IPS DF 4.7 (cell line): ENCODE results near the gene CYP11A1.

ENCODE experiments used
- DNase-seq: peaks from one replicate; pipeline ENCODE4 v3.0.0-alpha.2; 2013; ENCODE audit warnings: low spot score; ENCODE audit errors: extremely low read depth

Gene CYP11A1

GRCh38 chr15:74350295-74351275 lies 16.9 kb downstream of the CYP11A1 start:
- no peak for DNase-seq

GRCh38 chr15:74349241-74349778 lies 18.1 kb downstream of the CYP11A1 start:
- no peak for DNase-seq

DNA sequence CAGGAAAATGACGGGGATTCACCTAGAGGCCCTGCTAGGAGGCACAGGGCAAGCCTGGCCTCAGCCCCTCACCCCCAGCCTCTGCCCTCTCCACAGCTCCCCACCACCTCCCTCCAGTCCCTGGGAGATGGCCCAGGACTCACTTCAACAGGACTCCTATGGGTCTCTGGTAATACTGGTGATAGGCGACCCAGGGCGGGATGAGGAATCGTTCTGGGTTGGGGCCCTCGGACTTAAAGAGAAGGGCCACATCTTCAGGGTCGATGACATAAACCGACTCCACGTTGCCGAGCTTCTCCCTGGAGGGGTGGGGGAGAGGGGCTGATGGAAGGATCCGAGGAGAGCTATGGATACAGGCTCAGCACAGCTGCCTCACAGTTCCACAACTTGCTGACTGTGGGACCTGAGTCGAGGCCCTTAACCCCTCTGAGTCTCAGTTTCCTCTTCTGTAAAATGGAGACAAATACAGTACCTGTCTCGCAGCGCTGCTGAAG lies 19.6 kb downstream of the CYP11A1 start:
- DNase-seq = no peak

GRCh38 chr15:74345051-74345450 lies 22.4 kb downstream of the CYP11A1 start:
- DNase-seq = no peak

GRCh38 chr15:74343797-74344127 lies 23.7 kb downstream of the CYP11A1 start:
- no peak for DNase-seq

DNA sequence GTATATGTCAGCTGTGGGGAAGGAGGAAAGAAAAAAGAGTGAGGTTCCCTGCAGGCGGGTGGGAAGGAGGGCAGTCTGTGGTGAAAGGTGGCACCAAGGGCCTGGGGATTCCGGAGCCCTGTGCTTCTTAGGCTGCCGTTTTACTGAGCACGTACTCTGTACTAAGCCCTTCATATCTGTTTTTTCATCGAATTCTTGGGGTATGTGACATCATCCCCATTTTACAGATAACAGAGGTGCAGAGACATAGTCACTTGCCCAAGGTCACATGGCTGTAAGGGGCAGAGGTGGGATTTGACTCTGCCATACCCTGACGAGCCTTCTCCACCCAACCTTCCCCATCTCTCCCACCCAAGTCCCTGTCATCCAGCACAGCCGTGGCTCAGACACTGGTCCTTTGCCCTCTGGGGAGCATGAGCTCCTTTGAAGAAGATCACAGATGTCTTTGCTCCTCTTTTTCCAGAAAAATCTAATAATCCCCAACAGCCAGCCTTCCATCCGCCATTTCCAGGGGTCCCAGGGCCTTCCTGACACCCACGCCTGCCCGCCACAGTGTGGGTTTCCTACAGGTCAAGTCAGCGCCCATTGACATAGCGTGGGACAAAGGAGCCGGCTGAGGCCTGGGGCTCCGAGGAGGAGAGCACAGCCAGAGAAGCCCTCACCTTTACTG lies 24.2 kb downstream of the CYP11A1 start:
- DNase-seq = no peak

GRCh38 chr15:74340150-74340549 lies 27.3 kb downstream of the CYP11A1 start:
- no peak for DNase-seq

DNA sequence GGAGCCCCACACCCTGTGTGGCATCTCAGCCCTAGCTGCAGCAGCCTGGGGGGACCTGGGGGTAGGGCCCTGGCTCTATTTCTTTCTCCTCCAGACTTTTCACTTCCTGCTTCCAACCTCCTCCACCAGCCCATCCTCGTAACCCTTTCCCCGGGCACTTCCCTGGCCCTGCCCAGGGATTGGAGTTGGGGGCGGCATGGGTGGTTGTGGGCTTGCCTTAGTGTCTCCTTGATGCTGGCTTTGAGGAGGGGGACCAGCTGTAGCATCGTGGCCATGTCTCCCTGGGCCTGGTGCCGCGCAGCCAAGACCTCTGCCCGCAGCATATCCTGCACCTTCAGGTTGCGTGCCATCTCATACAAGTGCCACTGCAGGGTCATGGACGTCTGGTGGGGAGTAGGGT lies 28.1 kb downstream of the CYP11A1 start:
- no peak for DNase-seq

GRCh38 chr15:74338676-74339075 lies 28.8 kb downstream of the CYP11A1 start:
- no peak for DNase-seq

DNA sequence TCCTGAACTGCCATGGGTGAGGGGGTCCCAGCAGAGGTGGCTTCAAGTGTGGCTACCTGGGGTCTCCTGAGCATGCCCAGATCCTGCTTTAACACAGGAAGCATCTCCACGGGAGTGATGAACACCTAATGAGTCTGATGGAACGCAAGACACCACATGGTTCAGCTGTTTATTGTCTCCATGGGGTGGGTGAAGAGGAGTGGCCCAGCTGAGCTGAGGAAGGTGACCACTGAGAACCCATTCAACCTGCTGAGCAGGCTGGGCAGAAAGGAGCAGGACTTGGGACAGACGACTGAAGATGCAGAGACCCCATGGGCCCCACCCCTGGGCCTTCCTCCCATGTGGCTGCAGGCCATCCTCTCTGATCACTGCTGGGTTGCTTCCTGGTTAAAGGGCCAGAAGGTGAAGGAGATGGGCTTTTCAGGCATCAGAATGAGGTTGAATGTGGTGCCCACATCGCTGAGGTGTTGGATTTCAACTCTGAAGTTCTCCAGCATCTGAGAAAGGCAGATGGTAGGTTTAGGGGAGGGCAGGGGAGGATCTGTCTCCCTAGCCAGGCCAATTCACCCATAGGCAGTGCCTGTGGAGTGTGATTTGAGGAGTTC lies 29.7 kb downstream of the CYP11A1 start:
- DNase-seq = no peak

DNA sequence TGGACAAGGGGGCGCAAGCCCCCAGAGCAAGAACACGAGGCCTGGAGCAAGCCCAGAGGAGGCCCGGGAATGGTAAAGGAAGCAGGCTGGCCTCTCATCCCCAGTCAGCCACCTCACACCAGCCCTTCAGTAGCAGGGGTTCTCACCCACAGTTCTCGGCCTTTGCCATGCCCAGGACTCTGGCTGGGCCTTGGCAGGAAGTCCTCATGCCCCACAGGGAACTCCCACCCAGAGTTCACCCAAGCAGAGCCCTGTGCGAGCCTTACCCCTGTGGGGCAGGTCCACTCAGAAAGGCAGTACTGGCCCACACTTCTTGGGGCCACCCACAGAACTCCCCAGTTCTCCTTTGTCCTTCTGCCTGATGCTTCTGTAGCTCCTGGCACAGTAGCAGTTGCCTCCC lies 30.3 kb downstream of the CYP11A1 start:
- DNase-seq = no peak

DNA sequence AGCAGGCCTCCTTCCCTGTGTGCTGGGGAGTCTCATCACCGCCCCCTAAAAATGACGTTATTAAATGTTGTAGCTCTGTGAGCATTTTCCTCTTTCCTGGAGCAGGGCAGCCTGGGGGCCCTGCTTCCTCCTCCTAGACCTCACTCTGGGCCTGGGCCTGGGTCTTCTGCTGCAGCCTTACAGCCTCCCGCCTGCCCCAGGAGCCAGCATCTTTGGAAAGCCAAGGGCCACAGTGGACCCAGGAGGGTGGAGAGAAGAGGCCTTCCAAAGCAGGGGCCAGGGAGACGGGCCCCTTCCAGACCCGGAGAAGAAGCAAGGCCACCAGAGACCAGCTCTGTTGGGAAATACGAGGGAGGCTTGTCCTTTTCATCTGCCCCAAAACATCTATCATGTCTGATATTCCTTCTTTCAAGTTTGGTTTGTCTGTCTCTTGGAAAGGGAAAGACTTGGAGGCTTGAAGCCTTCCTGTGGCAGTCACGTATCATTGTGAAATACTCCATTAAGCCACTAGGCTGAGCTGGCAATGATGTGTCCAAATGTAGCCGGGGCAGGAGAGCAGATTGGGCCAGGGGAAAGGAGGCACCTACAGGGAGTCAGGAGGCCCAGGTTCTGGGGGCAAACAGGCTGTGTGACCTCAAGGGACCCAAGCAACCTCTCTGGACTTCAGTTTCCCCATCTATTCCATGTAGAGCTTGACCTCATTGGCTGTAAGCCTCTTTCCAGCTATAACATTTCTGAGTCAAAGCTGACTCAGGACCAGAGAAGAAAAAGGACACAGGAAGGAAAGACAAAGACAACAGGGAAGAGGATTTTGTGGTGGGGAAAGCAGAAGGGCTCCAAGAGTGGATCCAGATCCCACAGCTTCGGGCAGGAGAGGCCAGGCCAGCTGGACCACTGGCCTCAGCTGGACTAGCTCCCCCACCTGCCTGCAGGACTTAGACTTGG lies 31.1 kb downstream of the CYP11A1 start:
- no peak for DNase-seq

DNA sequence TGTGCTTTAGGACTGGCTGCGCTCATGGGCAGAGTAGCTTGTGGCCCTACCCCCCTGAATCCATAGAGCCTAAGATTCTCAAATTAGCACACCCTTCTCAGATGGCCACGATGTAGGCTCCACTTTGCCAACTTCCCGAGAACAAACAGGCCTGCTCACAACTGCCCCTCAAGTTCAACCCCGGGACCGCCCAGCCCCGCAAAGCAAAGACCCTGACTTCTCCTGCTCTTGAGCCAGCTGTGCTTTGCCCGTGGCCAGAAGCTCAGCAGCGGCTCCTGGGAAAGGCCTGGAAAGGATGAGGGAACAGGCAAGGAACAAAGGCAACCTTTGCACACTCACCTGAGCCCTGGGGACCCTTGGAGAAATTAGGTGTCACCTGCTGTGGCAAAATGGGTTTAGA lies 32.0 kb downstream of the CYP11A1 start:
- DNase-seq = no peak

DNA sequence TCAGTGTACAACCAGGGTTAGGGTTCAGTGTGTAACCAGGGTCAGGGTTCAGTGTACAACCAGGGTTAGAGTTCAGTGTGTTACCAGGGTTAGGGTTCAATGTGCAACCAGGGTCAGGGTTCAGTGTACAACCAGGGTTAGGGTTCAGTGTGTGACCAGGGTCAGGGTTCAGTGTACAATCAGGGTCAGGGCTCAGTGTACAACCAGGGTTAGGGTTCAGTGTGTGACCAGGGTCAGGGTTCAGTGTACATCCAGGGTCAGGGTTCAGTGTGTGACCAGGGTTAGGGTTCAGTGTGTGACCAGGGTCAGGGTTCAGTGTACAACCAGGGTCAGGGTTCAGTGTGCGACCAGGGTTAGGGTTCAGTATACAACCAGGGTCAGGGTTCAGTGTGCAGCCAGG lies 33.3 kb downstream of the CYP11A1 start:
- no peak for DNase-seq

DNA sequence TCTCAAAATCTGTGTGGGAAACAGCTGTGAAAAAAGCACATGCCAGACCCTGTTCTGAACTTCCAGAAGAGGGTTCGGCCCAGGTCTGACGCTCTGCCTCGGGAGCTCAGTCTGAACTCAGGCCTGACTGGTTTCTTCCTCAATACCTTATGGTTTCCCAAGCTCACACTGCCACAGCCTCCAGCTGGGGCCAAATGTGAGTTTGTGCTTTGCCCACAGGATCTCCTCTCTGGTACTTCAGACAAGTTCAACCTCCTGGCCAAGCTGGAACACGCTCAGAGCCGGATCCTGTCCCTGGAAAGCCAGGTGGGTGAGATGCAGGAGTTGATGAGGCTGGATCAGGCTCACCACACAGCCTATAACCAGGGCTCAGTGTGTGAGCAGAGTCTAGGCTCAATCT lies 33.8 kb downstream of the CYP11A1 start:
- DNase-seq = no peak

DNA sequence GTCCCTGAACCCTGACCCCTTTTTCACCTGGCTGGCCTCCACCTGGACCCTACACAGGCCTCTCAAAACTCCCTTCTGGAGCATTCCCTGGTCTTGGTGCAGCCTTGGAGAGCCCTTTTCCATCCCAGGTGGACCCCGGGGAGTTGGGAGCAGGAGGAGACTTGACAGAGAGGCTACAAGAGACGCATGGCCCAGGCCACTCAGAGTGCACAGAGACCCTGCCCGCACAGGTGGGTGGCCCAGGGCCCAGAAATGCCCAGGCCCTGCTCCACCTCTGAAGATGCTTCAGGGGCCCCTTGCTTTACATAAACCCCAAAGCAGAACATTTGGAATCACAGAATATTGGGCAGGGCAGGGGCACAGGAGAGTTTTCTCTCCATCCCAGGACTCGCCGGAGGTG lies 34.4 kb downstream of the CYP11A1 start:
- DNase-seq = no peak

- DNase-seq = no peak
Measured at GRCh38 chr15:74332611-74333010, 34.8 kb downstream of the CYP11A1 start.

- DNase-seq = no peak
Measured at GRCh38 chr15:74332011-74332410, 35.4 kb downstream of the CYP11A1 start.

GRCh38 chr15:74330861-74331408 lies 36.5 kb downstream of the CYP11A1 start:
- no peak for DNase-seq

GRCh38 chr15:74328331-74329056 lies 39.0 kb downstream of the CYP11A1 start:
- DNase-seq = no peak
